Suprapubic skin (tissue), 3 donors: Measurements from ENCODE around the gene CDK19.

Experiments
- POLR2A ChIP-seq, 2 donors: fragments of 450-650 bp; IDR thresholded peaks; one replicate each; pipeline ENCODE4 v1.6.1; 2017; ENCODE audit warnings: antibody characterized with exemption in 2 of 2, mild to moderate bottlenecking in 2 of 2, moderate library complexity in 2 of 2
- TF ChIP-seq, protein P1 (sequence below), 2 donors: fragments of 200-600 bp in 1 of 2; fragments of 450-650 bp in 1 of 2; sonication (generic) in 1 of 2; IDR thresholded peaks; one replicate each; pipeline ENCODE4 v1.5.1; 2016 to 2019; ENCODE audit warnings: antibody characterized with exemption in 2 of 2, mild to moderate bottlenecking in 1 of 2, moderate library complexity in 1 of 2

DNA sequence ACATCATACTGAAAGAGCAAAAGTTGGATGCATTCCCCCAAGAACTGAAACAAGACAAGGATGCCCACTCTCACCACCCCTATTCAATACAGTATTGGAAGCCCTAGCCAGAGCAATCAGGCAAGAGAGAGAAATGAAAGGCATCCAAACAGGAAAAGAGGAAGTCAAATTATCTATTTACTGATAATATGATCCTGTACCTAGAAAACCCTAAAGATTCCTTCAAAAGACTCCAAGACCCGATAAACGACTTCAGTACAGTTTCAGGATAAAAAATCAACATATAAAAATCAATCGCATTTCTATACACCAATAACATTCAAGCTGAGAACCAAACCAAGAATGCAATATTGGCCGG lies 14.5 kb downstream of the CDK19 start:
- TF ChIP-seq, protein P1, sequence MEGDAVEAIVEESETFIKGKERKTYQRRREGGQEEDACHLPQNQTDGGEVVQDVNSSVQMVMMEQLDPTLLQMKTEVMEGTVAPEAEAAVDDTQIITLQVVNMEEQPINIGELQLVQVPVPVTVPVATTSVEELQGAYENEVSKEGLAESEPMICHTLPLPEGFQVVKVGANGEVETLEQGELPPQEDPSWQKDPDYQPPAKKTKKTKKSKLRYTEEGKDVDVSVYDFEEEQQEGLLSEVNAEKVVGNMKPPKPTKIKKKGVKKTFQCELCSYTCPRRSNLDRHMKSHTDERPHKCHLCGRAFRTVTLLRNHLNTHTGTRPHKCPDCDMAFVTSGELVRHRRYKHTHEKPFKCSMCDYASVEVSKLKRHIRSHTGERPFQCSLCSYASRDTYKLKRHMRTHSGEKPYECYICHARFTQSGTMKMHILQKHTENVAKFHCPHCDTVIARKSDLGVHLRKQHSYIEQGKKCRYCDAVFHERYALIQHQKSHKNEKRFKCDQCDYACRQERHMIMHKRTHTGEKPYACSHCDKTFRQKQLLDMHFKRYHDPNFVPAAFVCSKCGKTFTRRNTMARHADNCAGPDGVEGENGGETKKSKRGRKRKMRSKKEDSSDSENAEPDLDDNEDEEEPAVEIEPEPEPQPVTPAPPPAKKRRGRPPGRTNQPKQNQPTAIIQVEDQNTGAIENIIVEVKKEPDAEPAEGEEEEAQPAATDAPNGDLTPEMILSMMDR (IDR thresholded peaks at IDR 0.05): no peak
- no peak for TF ChIP-seq POLR2A (IDR thresholded peaks at IDR 0.05)
